Measurements from ENCODE around the gene SPATA13.
A peak's percentile ranks its signal among the peaks of the same experiment; 100 is the strongest.

GRCh38 chr13:24183741-24184182, 23.2 kb downstream of the SPATA13 start:
- TF ChIP-seq POLR2A (IDR thresholded peaks at IDR 0.05), result peak in 1 of 2 donors; percentile 41
- TF ChIP-seq CTCF (IDR thresholded peaks at IDR 0.05), result no peak

Data from adrenal gland (tissue), 5 donors.